Thoracic aorta (tissue), 2 donors: ENCODE data around the gene BRICD5. TPM values are rescaled to one million over a fixed set of nuclear protein-coding genes. Genes with fewer than 3 reads are reported as not detected.

Experiments
- ATAC-seq: fragments of 150-250 bp; one replicate; pipeline ENCODE4 v1.8.0; 2017; ENCODE audit warnings: low read depth; ENCODE audit not compliant: insufficient number of reproducible peaks, low FRiP score
- DNase-seq: peaks from one replicate; pipeline ENCODE4 v3.0.0-alpha.2; 2020; ENCODE audit warnings: low spot score
- H3K27ac ChIP-seq, 2 donors: fragments of 200-600 bp; sonication (generic); 1 replicate in 1 of 2; 2 replicates in 1 of 2; pipeline ENCODE4 v1.5.1; 2016; ENCODE audit warnings: mild to moderate bottlenecking in 2 of 2, moderate library complexity in 2 of 2
- H3K27me3 ChIP-seq: fragments of 200-600 bp; sonication (generic); replicated peaks from 2 replicates; pipeline ENCODE4 v1.6.0; 2016; ENCODE audit warnings: mild to moderate bottlenecking; ENCODE audit not compliant: insufficient read depth
- H3K36me3 ChIP-seq: fragments of 200-600 bp; sonication (generic); one replicate; pipeline ENCODE4 v1.5.1; 2016
- H3K4me1 ChIP-seq, 2 donors: fragments of 200-600 bp; sonication (generic); 1 replicate in 1 of 2; 2 replicates in 1 of 2; pipeline versions ENCODE4 v1.5.1 to v1.6.0; 2016; ENCODE audit warnings: low read depth in 2 of 2, mild to moderate bottlenecking in 1 of 2; ENCODE audit not compliant: control insufficient read depth in 1 of 2
- H3K4me3 ChIP-seq: fragments of 200-600 bp; sonication (generic); 2 replicates; pipeline ENCODE4 v1.5.1; 2016; ENCODE audit warnings: mild to moderate bottlenecking
- H3K9me3 ChIP-seq: fragments of 200-600 bp; sonication (generic); 2 replicates; pipeline ENCODE4 v1.5.1; 2016
- CTCF ChIP-seq: fragments of 200-600 bp; sonication (generic); IDR thresholded peaks from one replicate; pipeline ENCODE4 v1.5.1; 2019; ENCODE audit warnings: antibody characterized with exemption
- total RNA-seq, 2 donors: library from RNA; depleted of rRNA; stranded (reverse); fragments of >200 nt; gene quantifications; one replicate each; pipeline versions ENCODE4 v1.1.0 to v1.2.3, GENCODE V29; 2016

BRICD5 gene
- total RNA-seq, 2 donors from 2014 or later = 11.4 to 43.1 TPM

DNA sequence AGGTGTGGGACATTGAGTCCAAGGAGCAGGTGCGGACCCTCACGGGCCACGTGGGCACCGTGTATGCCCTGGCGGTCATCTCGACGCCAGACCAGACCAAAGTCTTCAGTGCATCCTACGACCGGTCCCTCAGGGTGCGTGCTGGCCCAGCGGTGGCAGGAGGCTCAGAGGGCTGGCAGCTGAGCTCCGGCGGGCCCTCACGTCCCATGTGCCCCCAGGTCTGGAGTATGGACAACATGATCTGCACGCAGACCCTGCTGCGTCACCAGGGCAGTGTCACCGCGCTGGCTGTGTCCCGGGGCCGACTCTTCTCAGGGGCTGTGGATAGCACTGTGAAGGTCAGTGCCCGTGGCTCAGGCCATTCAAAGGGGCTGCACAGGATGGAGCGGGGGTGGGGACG is 34.6 kb downstream of the BRICD5 start:
- Histone ChIP-seq H3K27me3 (no peaks in the 10 kb centered on the region), H3K4me1 (no peaks in the 10 kb centered on the region), H3K4me3 (no peak overlapping the region), H3K27ac (no peak overlapping the region), H3K36me3 (peaks cover 39% of the 10 kb centered on the region), H3K9me3 (no peaks in the 10 kb centered on the region)
- TF ChIP-seq CTCF = no peak
- ATAC-seq = no peak
- no peak for DNase-seq

GRCh38 chr16:2175454-2175853 is 35.2 kb downstream of the BRICD5 start:
- H3K36me3 ChIP-seq = peaks cover 39% of the 10 kb centered on the region
- DNase-seq (no peak), ATAC-seq (no peak)
- H3K27me3 ChIP-seq = no peaks in the 10 kb centered on the region
- no peaks in the 10 kb centered on the region for H3K9me3 ChIP-seq
- no peak overlapping the region for H3K4me3 ChIP-seq
- H3K27ac ChIP-seq = no peak overlapping the region
- no peak for TF ChIP-seq CTCF
- H3K4me1 ChIP-seq = no peaks in the 10 kb centered on the region

DNA sequence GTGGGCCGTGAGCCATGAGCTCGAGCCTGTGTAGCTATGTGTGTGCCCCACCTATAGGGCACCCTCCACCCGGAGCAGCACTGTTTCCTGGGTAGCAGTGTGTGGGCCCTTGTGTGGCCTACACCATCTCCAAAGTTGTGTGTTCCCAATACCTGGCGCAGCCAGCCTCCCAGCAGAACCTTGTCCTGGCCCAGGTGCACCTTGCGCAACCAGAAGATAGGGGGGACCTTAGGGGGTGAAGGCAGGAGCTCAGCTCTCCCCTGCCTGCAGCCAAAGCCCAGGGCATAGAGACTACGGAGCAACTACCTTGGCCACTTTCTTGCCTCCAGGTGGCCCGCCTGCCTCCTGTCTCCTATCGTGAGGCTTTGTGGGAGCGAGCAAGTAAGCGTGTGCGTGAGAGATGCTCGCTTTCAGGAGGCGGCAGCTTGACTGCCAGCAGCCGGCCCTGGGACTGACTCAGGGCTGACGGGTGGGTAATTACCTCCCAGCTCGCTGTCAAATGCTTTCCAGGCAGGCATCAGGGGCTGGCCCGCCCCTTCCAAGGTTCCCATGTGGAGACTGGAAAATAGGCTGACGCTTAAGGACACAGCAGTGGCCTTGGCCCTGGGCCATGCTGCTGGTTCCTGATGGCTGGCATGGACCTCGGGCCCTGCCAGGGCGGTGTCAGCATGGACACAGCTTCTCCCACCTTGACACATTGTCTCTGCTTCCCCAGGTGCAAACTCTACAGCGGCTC is 36.1 kb downstream of the BRICD5 start:
- Histone ChIP-seq H3K4me1 (no peaks in the 10 kb centered on the region), H3K27me3 (no peaks in the 10 kb centered on the region), H3K27ac (no peak overlapping the region), H3K36me3 (peaks cover 39% of the 10 kb centered on the region), H3K4me3 (no peak overlapping the region), H3K9me3 (no peaks in the 10 kb centered on the region)
- no peak for TF ChIP-seq CTCF
- ATAC-seq (no peak), DNase-seq (no peak)

DNA sequence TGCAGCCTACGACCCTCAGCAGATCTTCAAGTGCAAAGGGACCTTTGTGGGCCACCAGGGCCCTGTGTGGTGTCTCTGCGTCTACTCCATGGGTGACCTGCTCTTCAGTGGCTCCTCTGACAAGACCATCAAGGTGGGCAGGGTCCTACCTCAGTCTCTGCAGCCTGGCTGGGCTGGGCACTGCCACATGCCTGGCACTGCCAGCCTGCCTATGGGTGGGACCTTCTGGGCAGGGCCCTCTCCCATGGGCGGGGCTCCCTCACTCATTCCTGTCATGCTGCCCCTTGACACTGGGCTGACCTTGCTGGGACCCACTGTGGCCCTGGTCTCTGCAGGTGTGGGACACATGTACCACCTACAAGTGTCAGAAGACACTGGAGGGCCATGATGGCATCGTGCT is 36.7 kb downstream of the BRICD5 start:
- H3K27me3 ChIP-seq = no peaks in the 10 kb centered on the region
- H3K36me3 ChIP-seq = peaks cover 42% of the 10 kb centered on the region
- TF ChIP-seq CTCF = no peak
- H3K27ac ChIP-seq = no peak overlapping the region
- no peak for ATAC-seq
- no peak for DNase-seq
- no peak overlapping the region for H3K4me3 ChIP-seq
- H3K4me1 ChIP-seq = no peaks in the 10 kb centered on the region
- no peaks in the 10 kb centered on the region for H3K9me3 ChIP-seq

DNA sequence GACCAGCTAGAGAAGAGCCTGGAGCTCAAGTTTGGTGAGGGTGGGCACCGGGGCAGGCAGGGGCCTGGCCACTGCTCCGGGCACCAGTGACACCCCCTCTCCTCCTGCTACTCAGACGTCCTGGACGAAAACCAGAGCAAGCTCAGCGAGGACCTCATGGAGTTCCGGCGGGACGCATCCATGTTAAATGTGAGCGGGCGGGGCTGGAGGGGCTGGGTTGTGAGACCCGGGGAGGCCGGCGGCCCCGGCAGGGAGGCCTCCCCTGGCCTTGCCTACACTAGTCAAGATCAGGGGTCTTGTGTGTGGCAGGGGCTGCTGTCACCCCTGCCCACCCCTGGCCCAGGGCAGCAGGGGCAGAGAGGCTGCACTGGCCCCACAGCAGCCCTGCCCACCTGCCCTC is 37.3 kb downstream of the BRICD5 start:
- H3K4me1 ChIP-seq = no peaks in the 10 kb centered on the region
- no peaks in the 10 kb centered on the region for H3K9me3 ChIP-seq
- peaks cover 43% of the 10 kb centered on the region for H3K36me3 ChIP-seq
- no peak for TF ChIP-seq CTCF
- no peak overlapping the region for H3K4me3 ChIP-seq
- no peak overlapping the region for H3K27ac ChIP-seq
- no peak for ATAC-seq
- no peaks in the 10 kb centered on the region for H3K27me3 ChIP-seq
- no peak for DNase-seq
